GM12878 (cell line): ENCODE measurements around the gene FAM228B. TPM values are rescaled to one million over a fixed set of nuclear protein-coding genes. Genes with fewer than 3 reads are reported as not detected.

Experiments
- ATAC-seq: fragments of 200-7000 bp; cut with Tn5 transposase; 3 replicates; pipeline ENCODE4 v1.9.1; 2020; ENCODE audit warnings: mild to moderate bottlenecking, moderate library complexity
- Bru-seq: library from RNA; stranded (reverse); fragments of 400-500 nt; gene quantifications from one replicate; lab custom pipeline; 2021; lab: Mats Ljungman, UMichigan
- BruChase-seq, 2 experiments: library from RNA; stranded (reverse); fragments of 400-500 nt; gene quantifications; one replicate each; lab custom pipeline; 2021; lab: Mats Ljungman, UMichigan
- BruUV-seq: library from RNA; stranded (reverse); fragments of 400-500 nt; replicated peaks from 2 replicates; lab custom pipeline; 2021; lab: Mats Ljungman, UMichigan
- CTCF ChIA-PET: fragments of 300-600 bp; sonication (Branson Sonifier 250); formaldehyde crosslinking; extraction: SDS; loops from one replicate; lab custom pipeline; 2021; ENCODE audit warnings: inconsistent platforms; lab: Yijun Ruan, JAX
- POLR2A ChIA-PET: fragments of 350-600 bp; formaldehyde crosslinking; extraction: SDS; loops from one replicate; lab custom pipeline; 2021; ENCODE audit warnings: inconsistent platforms; lab: Charles Lee
- RAD21 ChIA-PET: fragments of 300-600 bp; sonication (Branson Sonifier 250); formaldehyde crosslinking; loops from one replicate; lab custom pipeline; 2023; ENCODE audit warnings: antibody characterized with exemption; ENCODE audit not compliant: unreplicated experiment; lab: Charles Lee
- SMC1A ChIA-PET: fragments of 300-600 bp; sonication (Branson Sonifier 250); formaldehyde crosslinking; loops from one replicate; lab custom pipeline; 2023; ENCODE audit not compliant: unreplicated experiment, uncharacterized antibody; lab: Charles Lee
- DNase-seq: peaks from one replicate; pipeline ENCODE4 v3.0.0-alpha.2; 2011; ENCODE audit warnings: low read depth, low spot score
- FAIRE-seq: peaks from 3 replicates; lab custom pipeline; 2011; peaks lifted over from hg19 to GRCh38; lab: Jason Lieb, UNC
- H2AFZ ChIP-seq: 2 replicates; pipeline ENCODE4 v1.6.0; 2011; ENCODE audit warnings: low read depth, low read length, control low read depth; ENCODE audit not compliant: control insufficient read depth
- H3K27ac ChIP-seq: 2 replicates; pipeline ENCODE4 v1.5.1; 2011; ENCODE audit warnings: control low read depth; ENCODE audit not compliant: control insufficient read depth, insufficient read depth
- H3K27me3 ChIP-seq, 2 experiments: replicated peaks in 1 of 2; 2 replicates each; pipeline versions ENCODE4 v1.6.0 to v1.6.1; 2011; ENCODE audit warnings: low read length in 1 of 2; ENCODE audit not compliant: control insufficient read depth in 2 of 2, insufficient read depth in 2 of 2
- H3K36me3 ChIP-seq, 2 experiments: 2 replicates each; pipeline ENCODE4 v1.5.1; 2011; ENCODE audit warnings: low read length in 1 of 2; ENCODE audit not compliant: control insufficient read depth in 2 of 2, insufficient read depth in 2 of 2
- H3K4me1 ChIP-seq: 2 replicates; pipeline ENCODE4 v1.6.1; 2011; ENCODE audit warnings: mild to moderate bottlenecking, low read length, moderate library complexity, mixed read lengths; ENCODE audit not compliant: control insufficient read depth, insufficient read depth
- H3K4me2 ChIP-seq: 2 replicates; pipeline ENCODE4 v1.6.0; 2011; ENCODE audit warnings: control low read depth; ENCODE audit not compliant: control insufficient read depth, insufficient read depth
- H3K4me3 ChIP-seq: fragments of 200-600 bp; sonication (generic); 2 replicates; pipeline ENCODE4 v1.5.1; 2016
- H3K79me2 ChIP-seq: 2 replicates; pipeline ENCODE4 v1.6.0; 2011; ENCODE audit warnings: low read length; ENCODE audit not compliant: control insufficient read depth, insufficient read depth
- H3K9ac ChIP-seq: 2 replicates; pipeline ENCODE4 v1.8.0; 2011; ENCODE audit warnings: low read length, control low read depth, mixed read lengths; ENCODE audit not compliant: control insufficient read depth, insufficient read depth
- H3K9me3 ChIP-seq: replicated peaks from 3 replicates; pipeline ENCODE4 v1.5.1; 2011; ENCODE audit warnings: mild to moderate bottlenecking, low read length; ENCODE audit not compliant: control insufficient read depth, insufficient read depth
- H4K20me1 ChIP-seq: 2 replicates; pipeline ENCODE4 v1.6.0; 2011; ENCODE audit not compliant: control insufficient read depth, insufficient read depth
- CREB1 ChIP-seq: IDR thresholded peaks from 2 replicates; pipeline ENCODE4 v1.6.1; 2012; ENCODE audit warnings: low read depth, mild to moderate bottlenecking, inconsistent platforms
- MTA3 ChIP-seq: IDR thresholded peaks from 2 replicates; pipeline ENCODE4 v1.6.1; 2012; ENCODE audit warnings: low read length, inconsistent platforms, borderline replicate concordance
- POLR2AphosphoS2 ChIP-seq: IDR thresholded peaks from 2 replicates; pipeline ENCODE4 v1.6.1; 2011; ENCODE audit warnings: low read depth, mild to moderate bottlenecking, low read length, improper control_type of control experiment, moderate library complexity
- TCF3 ChIP-seq: IDR thresholded peaks from 2 replicates; pipeline ENCODE4 v1.6.1; 2012; ENCODE audit warnings: low read depth, mild to moderate bottlenecking, low read length, borderline replicate concordance; ENCODE audit not compliant: insufficient read depth
- WGBS: methylation state at CpG from one replicate; pipeline ENCODE4 v1.1.6; 2016; ENCODE audit warnings: low lambda C conversion rate; ENCODE audit not compliant: insufficient replicate concordance, insufficient coverage; ENCODE audit errors: missing lambda C conversion rate; 5-methylcytosine and 5-hydroxymethylcytosine counted together
- in situ Hi-C: fragments of 300-500 bp; cut with MboI; formaldehyde crosslinking; loops from 9 replicates; pipeline ENCODE4 v1.14.3; 2018; ENCODE audit warnings: mixed read lengths
- intact Hi-C: fragments of 100-400 bp; cut with micrococcal nuclease; formaldehyde crosslinking; loops from one replicate; pipeline ENCODE4 v1.14.2; 2022; ENCODE audit not compliant: unreplicated experiment
- long read RNA-seq, 2 experiments: library from polyadenylated mRNA; unstranded; transcript quantifications; one replicate each; pipeline ENCODE4 v2.0.0, GENCODE V29; 2019 to 2020
- polyA minus RNA-seq, 3 experiments: library from RNA; depleted of rRNA, polyadenylated mRNA; stranded (reverse); fragments of >200 nt; gene quantifications; 2 replicates each; pipeline ENCODE4 v1.2.3, GENCODE V29; 2011
- polyA plus RNA-seq, 11 experiments: library from polyadenylated mRNA; depleted of rRNA in 4 of 11; unstranded in 6 of 11; stranded (reverse) in 5 of 11; fragments of >200 nt; fragmentation: Nextera tagmentation in 4 of 11; fragmentation: Illumina TruSeq in 1 of 11; extraction: Ambion mirVana in 4 of 11; extraction: Trizol in 1 of 11; gene quantifications; 1 replicate in 1 of 11; 2 replicates in 10 of 11; pipeline versions ENCODE4 v1.2.1 to v1.2.3, GENCODE V29; 2011 to 2016; ENCODE audit warnings: inconsistent platforms in 2 of 11, missing spikeins in 2 of 11, low read depth in 1 of 11
- total RNA-seq, 4 experiments: library from RNA; depleted of rRNA in 3 of 4; stranded (reverse); fragments of >200 nt in 3 of 4; fragmentation: Illumina TruSeq in 1 of 4; extraction: Trizol in 1 of 4; gene quantifications; 2 replicates each; pipeline versions ENCODE4 v1.2.1 to v1.2.3, GENCODE V29; 2013 to 2021
- TF ChIP-seq, protein P1 (sequence below): IDR thresholded peaks from 2 replicates; pipeline ENCODE4 v1.6.1; 2012; ENCODE audit warnings: improper control_type of control experiment, low read depth, low read length; ENCODE audit not compliant: insufficient replicate concordance
- TF ChIP-seq, protein P2 (sequence below): fragments of 450-650 bp; IDR thresholded peaks from 2 replicates; pipeline ENCODE4 v1.6.1; 2017; ENCODE audit warnings: borderline replicate concordance
- TF ChIP-seq, protein P3 (sequence below), 3 experiments: IDR thresholded peaks in 2 of 3; conservative IDR thresholded peaks in 1 of 3; 2 replicates each; pipeline ENCODE4 v1.5.1; 2011; ENCODE audit warnings: low read depth in 3 of 3, low read length in 3 of 3, mild to moderate bottlenecking in 3 of 3, control low read depth in 2 of 3, moderate library complexity in 2 of 3, inconsistent platforms in 1 of 3, mixed read lengths in 1 of 3; ENCODE audit not compliant: control insufficient read depth in 2 of 3, insufficient read depth in 1 of 3; ENCODE audit errors: extremely low read depth in 1 of 3

The FAM228B gene
- 26.7 and 29.3 TPM in 2 replicates for total RNA-seq (2013; cell fraction: nucleolus; rRNA removed)
- total RNA-seq (2014; rRNA removed) (7.7 and 8.2 TPM in 2 replicates), total RNA-seq (2014; rRNA removed; fragmentation: Illumina TruSeq; extraction: Trizol) (7.2 and 10.8 TPM in 2 replicates), total RNA-seq (2021) (8.8 TPM in 2 replicates), polyA plus RNA-seq (2011; rRNA removed) (3.9 and 6.9 TPM in 2 replicates), polyA plus RNA-seq (2014; fragmentation: Illumina TruSeq; extraction: Trizol) (5.5 and 10.3 TPM in 2 replicates), polyA plus RNA-seq (2014; fragmentation: Nextera tagmentation; extraction: Ambion mirVana) (1 to 10 TPM; 5.1 to 5.8 TPM), polyA plus RNA-seq (2014; rRNA removed) (4.2 and 6.4 TPM in 2 replicates), polyA plus RNA-seq (2016; fragmentation: Nextera tagmentation; extraction: Ambion mirVana) (10 to 100 TPM in 1 of 2 experiments, 1 to 10 TPM in 1; 7.8 to 11.0 TPM), polyA minus RNA-seq (2011; rRNA and poly(A)+ RNA removed) (2.3 and 2.4 TPM in 2 replicates), Bru-seq, nascent RNA (percentile 69 among the genes with signal in this experiment), BruChase-seq, experiment 1, labeled RNA remaining after a 6-hour chase (percentile 58 among the genes with signal in this experiment), BruChase-seq, experiment 2, labeled RNA remaining after a 2-hour chase (percentile 60 among the genes with signal in this experiment)
- polyA plus RNA-seq (2011; ENCODE audit: low read depth), result 8.3 TPM
- 1.8 TPM in 2 replicates for polyA plus RNA-seq (2011; cell fraction: cytosol; rRNA removed)
- polyA plus RNA-seq (2011; cell fraction: nucleus; rRNA removed), result 4.1 and 6.0 TPM in 2 replicates
- 10.2 and 11.4 TPM in 2 replicates for polyA plus RNA-seq (2012)
- polyA minus RNA-seq (2011; cell fraction: cytosol; rRNA and poly(A)+ RNA removed), result 3.6 TPM in 1 of 2 replicates, not detected in the other
- 4.2 and 6.8 TPM in 2 replicates for polyA minus RNA-seq (2011; cell fraction: nucleus; rRNA and poly(A)+ RNA removed)
- long read RNA-seq, experiment 1, partial matches to known transcripts, result 0 of 2 reads
- long read RNA-seq, experiment 1, other reads (novel, unspliced or antisense), result 2 of 2 reads
- long read RNA-seq, experiment 2, partial matches to known transcripts, result 1 of 4 reads
- long read RNA-seq, experiment 2, other reads (novel, unspliced or antisense), result 3 of 4 reads

DNA sequence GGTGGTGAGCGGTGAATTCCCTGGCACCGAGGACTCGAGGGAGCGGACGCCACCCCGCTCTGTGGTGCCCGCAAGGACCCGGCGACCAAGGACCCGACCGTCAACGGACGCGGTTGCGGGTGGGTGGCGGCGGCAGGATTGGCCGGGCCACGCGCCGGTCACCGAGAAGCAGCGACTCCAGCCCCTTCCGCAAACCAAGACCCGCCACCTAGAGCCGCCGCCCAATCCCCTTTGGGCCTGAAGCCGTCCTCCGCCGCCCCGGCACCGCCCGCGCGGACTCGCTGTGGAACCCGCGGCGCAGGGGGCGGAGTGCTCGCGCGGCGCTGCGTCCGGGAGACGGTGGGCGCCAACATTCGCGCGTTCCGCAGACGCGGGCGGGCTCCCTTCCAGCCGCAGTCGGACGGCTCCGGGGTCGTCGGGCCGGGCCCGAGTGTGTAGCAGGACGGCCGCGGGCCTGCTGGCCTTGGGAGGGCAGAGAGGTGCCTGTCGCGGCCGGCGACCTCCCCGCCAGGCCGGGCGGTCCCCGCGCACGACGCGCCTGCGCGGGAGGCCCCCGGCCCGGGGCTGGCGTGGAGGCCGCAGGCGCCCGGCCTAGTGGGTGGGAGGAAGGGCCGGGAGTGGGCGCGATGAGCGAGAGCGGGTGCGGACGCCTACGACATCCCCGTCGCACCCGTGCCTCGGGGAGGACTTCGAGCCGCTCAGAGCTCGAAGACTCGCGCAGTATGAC is at the start of gene FAM228B, which contains the start of gene PFN4:
Gene FAM228B, plus strand, starts transcription at position 275 of the 727 bp plus-strand sequence. CDS start 893 bp downstream, outside the sequence.
Gene PFN4, minus strand, starts transcription at position 140 of the 727 bp plus-strand sequence. CDS start 799 bp downstream, outside the sequence.
- Histone ChIP-seq H2AFZ (peak within 1 kb of the TSS; percentile 97), H3K27me3 (no peaks in the 10 kb centered on the region), H3K79me2 (peaks cover 9% of the 10 kb centered on the region), H3K4me2 (peak within 1 kb of the TSS; percentile 97), H3K27ac (peak within 1 kb of the TSS; percentile 90), H3K9me3 (no peaks in the 10 kb centered on the region), H3K4me1 (no peaks in the 10 kb centered on the region), H3K36me3 (no peaks in the 10 kb centered on the region), H3K4me3 (peak within 1 kb of the TSS; percentile 82), H4K20me1 (no peaks in the 10 kb centered on the region), H3K9ac (peak within 1 kb of the TSS; percentile 92)
- SMC1A ChIA-PET, result interaction anchor here (0.6 to 2.8 kb wide), 14 partner anchors 9 to 291 kb away, joined by 3 to 14 read pairs (median 4); partner anchors contain the start of genes SF3B6 and TP53I3
- FAIRE-seq (no peak), DNase-seq (peak; percentile 41), ATAC-seq (peak; percentile 98)
- intact Hi-C loops (loop anchor here (1.0 to 2.0 kb wide), 2 partner anchors 40 to 197 kb away; partner anchors contain the start of gene ATAD2B), in situ Hi-C loops (no loop called here)
- CTCF ChIA-PET, result interaction anchor here (0.8 to 3.2 kb wide), 9 partner anchors 39 to 299 kb away, joined by 3 to 16 read pairs (median 5); partner anchors contain the start of genes SF3B6 and TP53I3
- TSS peak; percentile 77 for BruUV-seq
- under 1% methylated on average over 99 of the region's 103 CpGs for WGBS
- RAD21 ChIA-PET, result interaction anchor here (0.9 to 2.0 kb wide), 6 partner anchors 39 to 261 kb away, joined by 3 to 13 read pairs (median 6); partner anchors contain the start of genes ATAD2B, SF3B6 and TP53I3
- POLR2A ChIA-PET, result interaction anchor here (0.8 to 2.2 kb wide), 5 partner anchors 13 to 196 kb away, joined by 3 to 14 read pairs (median 5); partner anchors contain the start of genes ATAD2B and TP53I3
- TF ChIP-seq MTA3 (no peak), CREB1 (0 out of 2 replicates have a peak, but pooled peaks have one; percentile 33), TCF3 (0 out of 2 replicates have a peak, but pooled peaks have one; percentile 4), POLR2AphosphoS2 (peak; percentile 87; the same call in 1 of the 2 replicates)
- TF ChIP-seq, protein P1, sequence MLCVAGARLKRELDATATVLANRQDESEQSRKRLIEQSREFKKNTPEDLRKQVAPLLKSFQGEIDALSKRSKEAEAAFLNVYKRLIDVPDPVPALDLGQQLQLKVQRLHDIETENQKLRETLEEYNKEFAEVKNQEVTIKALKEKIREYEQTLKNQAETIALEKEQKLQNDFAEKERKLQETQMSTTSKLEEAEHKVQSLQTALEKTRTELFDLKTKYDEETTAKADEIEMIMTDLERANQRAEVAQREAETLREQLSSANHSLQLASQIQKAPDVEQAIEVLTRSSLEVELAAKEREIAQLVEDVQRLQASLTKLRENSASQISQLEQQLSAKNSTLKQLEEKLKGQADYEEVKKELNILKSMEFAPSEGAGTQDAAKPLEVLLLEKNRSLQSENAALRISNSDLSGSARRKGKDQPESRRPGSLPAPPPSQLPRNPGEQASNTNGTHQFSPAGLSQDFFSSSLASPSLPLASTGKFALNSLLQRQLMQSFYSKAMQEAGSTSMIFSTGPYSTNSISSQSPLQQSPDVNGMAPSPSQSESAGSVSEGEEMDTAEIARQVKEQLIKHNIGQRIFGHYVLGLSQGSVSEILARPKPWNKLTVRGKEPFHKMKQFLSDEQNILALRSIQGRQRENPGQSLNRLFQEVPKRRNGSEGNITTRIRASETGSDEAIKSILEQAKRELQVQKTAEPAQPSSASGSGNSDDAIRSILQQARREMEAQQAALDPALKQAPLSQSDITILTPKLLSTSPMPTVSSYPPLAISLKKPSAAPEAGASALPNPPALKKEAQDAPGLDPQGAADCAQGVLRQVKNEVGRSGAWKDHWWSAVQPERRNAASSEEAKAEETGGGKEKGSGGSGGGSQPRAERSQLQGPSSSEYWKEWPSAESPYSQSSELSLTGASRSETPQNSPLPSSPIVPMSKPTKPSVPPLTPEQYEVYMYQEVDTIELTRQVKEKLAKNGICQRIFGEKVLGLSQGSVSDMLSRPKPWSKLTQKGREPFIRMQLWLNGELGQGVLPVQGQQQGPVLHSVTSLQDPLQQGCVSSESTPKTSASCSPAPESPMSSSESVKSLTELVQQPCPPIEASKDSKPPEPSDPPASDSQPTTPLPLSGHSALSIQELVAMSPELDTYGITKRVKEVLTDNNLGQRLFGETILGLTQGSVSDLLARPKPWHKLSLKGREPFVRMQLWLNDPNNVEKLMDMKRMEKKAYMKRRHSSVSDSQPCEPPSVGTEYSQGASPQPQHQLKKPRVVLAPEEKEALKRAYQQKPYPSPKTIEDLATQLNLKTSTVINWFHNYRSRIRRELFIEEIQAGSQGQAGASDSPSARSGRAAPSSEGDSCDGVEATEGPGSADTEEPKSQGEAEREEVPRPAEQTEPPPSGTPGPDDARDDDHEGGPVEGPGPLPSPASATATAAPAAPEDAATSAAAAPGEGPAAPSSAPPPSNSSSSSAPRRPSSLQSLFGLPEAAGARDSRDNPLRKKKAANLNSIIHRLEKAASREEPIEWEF, result no peak
- TF ChIP-seq, protein P2, sequence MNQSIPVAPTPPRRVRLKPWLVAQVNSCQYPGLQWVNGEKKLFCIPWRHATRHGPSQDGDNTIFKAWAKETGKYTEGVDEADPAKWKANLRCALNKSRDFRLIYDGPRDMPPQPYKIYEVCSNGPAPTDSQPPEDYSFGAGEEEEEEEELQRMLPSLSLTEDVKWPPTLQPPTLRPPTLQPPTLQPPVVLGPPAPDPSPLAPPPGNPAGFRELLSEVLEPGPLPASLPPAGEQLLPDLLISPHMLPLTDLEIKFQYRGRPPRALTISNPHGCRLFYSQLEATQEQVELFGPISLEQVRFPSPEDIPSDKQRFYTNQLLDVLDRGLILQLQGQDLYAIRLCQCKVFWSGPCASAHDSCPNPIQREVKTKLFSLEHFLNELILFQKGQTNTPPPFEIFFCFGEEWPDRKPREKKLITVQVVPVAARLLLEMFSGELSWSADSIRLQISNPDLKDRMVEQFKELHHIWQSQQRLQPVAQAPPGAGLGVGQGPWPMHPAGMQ, result peak; percentile 56; the same call in 1 of the 2 replicates
- TF ChIP-seq, protein P3, sequence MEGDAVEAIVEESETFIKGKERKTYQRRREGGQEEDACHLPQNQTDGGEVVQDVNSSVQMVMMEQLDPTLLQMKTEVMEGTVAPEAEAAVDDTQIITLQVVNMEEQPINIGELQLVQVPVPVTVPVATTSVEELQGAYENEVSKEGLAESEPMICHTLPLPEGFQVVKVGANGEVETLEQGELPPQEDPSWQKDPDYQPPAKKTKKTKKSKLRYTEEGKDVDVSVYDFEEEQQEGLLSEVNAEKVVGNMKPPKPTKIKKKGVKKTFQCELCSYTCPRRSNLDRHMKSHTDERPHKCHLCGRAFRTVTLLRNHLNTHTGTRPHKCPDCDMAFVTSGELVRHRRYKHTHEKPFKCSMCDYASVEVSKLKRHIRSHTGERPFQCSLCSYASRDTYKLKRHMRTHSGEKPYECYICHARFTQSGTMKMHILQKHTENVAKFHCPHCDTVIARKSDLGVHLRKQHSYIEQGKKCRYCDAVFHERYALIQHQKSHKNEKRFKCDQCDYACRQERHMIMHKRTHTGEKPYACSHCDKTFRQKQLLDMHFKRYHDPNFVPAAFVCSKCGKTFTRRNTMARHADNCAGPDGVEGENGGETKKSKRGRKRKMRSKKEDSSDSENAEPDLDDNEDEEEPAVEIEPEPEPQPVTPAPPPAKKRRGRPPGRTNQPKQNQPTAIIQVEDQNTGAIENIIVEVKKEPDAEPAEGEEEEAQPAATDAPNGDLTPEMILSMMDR (IDR thresholded peaks at IDR 0.05 in 2 of 3, conservative IDR thresholded peaks at IDR 0.05 in 1 of 3; ENCODE audit: control insufficient read depth in 2 of 3, extremely low read depth in 1 of 3, insufficient read depth in 1 of 3, low read depth in 3 of 3, low read length in 3 of 3), result no peak
